ENCODE measurements around the gene MEGF6.

DNA sequence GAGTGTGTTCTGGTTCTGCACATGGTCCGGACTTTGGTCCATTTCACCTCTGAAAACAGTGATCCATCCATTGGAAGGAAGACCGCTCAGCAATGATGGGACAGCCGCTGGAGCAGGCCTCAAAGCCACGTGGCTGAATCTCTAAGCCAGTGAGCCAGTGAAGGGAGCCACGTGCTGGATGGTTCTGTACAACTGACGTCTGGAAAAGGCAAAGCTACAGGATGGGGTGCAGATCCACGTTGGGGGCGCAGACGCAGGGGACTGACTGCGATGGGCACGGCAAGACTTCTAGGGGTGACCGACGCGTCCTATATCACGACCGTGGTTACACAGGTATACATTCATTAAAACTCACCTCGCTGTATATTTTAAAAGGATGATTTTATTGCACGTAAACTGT lies 167.0 kb downstream of the MEGF6 start:
- TF ChIP-seq, protein P1, sequence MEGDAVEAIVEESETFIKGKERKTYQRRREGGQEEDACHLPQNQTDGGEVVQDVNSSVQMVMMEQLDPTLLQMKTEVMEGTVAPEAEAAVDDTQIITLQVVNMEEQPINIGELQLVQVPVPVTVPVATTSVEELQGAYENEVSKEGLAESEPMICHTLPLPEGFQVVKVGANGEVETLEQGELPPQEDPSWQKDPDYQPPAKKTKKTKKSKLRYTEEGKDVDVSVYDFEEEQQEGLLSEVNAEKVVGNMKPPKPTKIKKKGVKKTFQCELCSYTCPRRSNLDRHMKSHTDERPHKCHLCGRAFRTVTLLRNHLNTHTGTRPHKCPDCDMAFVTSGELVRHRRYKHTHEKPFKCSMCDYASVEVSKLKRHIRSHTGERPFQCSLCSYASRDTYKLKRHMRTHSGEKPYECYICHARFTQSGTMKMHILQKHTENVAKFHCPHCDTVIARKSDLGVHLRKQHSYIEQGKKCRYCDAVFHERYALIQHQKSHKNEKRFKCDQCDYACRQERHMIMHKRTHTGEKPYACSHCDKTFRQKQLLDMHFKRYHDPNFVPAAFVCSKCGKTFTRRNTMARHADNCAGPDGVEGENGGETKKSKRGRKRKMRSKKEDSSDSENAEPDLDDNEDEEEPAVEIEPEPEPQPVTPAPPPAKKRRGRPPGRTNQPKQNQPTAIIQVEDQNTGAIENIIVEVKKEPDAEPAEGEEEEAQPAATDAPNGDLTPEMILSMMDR (IDR thresholded peaks at IDR 0.05; ENCODE audit: low read depth, low read length): no peak
- TF ChIP-seq EZH2phosphoT487 (IDR thresholded peaks at IDR 0.05; ENCODE audit: low read depth): no peak

Data from OCI-LY3 (cell line).